Vagina (tissue), 2 donors: ENCODE results near the gene GABRB3. TPM values are rescaled to one million over a fixed set of nuclear protein-coding genes. Genes with fewer than 3 reads are reported as not detected.

Source experiments
- DNase-seq, 2 donors: peaks; one replicate each; pipeline ENCODE4 v3.0.0-alpha.2; 2017; ENCODE audit errors: extremely low spot score in 2 of 2
- H3K27ac ChIP-seq: fragments of 200-600 bp; sonication (generic); one replicate; pipeline ENCODE4 v1.5.1; 2019
- H3K27me3 ChIP-seq: fragments of 200-600 bp; sonication (generic); one replicate; pipeline ENCODE4 v1.5.1; 2019
- H3K36me3 ChIP-seq, 2 donors: fragments of 200-600 bp; sonication (generic); one replicate each; pipeline ENCODE4 v1.5.1; 2017 to 2019
- H3K4me1 ChIP-seq: fragments of 200-600 bp; sonication (generic); one replicate; pipeline ENCODE4 v1.5.1; 2019
- H3K4me3 ChIP-seq, 2 donors: fragments of 200-600 bp; sonication (generic); 1 replicate in 1 of 2; 2 replicates in 1 of 2; pipeline ENCODE4 v1.5.1; 2016 to 2019
- H3K9me3 ChIP-seq: fragments of 200-600 bp; sonication (generic); one replicate; pipeline ENCODE4 v1.5.1; 2019
- POLR2A ChIP-seq, 2 donors: fragments of 450-650 bp; IDR thresholded peaks; one replicate each; pipeline ENCODE4 v1.6.1; 2017; ENCODE audit warnings: antibody characterized with exemption in 2 of 2, mild to moderate bottlenecking in 2 of 2, moderate library complexity in 2 of 2
- POLR2AphosphoS5 ChIP-seq, 2 donors: sonication (generic); formaldehyde crosslinking; IDR thresholded peaks; one replicate each; pipeline ENCODE4 v1.9.0; 2017; ENCODE audit warnings: antibody characterized with exemption in 2 of 2, mild to moderate bottlenecking in 2 of 2, low read depth in 1 of 2; ENCODE audit not compliant: insufficient read depth in 1 of 2
- intact Hi-C: fragments of 100-400 bp; cut with DNase I; formaldehyde crosslinking; loops from one replicate; pipeline ENCODE4 v1.15.1; 2023
- total RNA-seq: library from RNA; depleted of rRNA; stranded (reverse); fragments of >200 nt; gene quantifications from one replicate; pipeline ENCODE4 v1.2.3, GENCODE V29; 2016
- TF ChIP-seq, protein P1 (sequence below), 3 experiments: fragments of 450-650 bp in 2 of 3; fragments of 200-600 bp in 1 of 3; sonication (generic) in 1 of 3; IDR thresholded peaks; one replicate each; pipeline ENCODE4 v1.5.1; 2017 to 2019; ENCODE audit warnings: antibody characterized with exemption in 3 of 3, mild to moderate bottlenecking in 2 of 3, moderate library complexity in 2 of 3

Gene GABRB3
- total RNA-seq, 1 donor from 2014 or later: not detected

DNA sequence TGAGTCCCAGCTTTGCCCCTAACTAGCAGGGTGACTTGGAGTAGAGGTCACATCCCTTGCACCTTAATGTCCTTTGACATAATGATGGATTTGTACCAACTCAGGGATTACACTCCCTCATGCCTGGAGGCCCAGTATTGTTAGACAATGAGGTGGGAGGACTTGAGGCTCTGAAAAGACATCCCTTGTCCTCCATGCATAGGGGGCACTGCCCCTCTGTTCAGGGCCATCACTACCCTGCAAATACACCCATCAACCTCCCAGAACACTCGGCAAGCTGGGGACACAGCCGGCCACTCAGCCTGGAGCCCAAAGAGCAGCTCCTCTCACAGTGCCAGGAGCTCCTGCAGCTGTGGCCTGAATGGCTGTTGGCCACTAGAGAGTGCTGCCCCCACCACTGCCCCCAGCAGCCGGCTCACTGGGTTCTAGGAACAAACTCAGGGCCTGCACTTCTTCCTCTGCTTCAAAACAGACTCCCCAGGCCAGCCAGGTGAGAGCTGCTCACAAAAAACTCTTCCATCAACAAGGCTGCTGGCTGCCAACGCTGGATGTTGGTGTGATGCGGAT is 90.2 kb downstream of the GABRB3 start:
- TF ChIP-seq, protein P1, sequence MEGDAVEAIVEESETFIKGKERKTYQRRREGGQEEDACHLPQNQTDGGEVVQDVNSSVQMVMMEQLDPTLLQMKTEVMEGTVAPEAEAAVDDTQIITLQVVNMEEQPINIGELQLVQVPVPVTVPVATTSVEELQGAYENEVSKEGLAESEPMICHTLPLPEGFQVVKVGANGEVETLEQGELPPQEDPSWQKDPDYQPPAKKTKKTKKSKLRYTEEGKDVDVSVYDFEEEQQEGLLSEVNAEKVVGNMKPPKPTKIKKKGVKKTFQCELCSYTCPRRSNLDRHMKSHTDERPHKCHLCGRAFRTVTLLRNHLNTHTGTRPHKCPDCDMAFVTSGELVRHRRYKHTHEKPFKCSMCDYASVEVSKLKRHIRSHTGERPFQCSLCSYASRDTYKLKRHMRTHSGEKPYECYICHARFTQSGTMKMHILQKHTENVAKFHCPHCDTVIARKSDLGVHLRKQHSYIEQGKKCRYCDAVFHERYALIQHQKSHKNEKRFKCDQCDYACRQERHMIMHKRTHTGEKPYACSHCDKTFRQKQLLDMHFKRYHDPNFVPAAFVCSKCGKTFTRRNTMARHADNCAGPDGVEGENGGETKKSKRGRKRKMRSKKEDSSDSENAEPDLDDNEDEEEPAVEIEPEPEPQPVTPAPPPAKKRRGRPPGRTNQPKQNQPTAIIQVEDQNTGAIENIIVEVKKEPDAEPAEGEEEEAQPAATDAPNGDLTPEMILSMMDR (IDR thresholded peaks at IDR 0.05): no peak
- no peak for TF ChIP-seq POLR2AphosphoS5 (IDR thresholded peaks at IDR 0.05; ENCODE audit: insufficient read depth in 1 of 2, low read depth in 1 of 2)
- TF ChIP-seq POLR2A (IDR thresholded peaks at IDR 0.05): no peak
- H3K36me3 ChIP-seq: no peaks in the 10 kb centered on the region
- H3K27ac ChIP-seq: no peak overlapping the region
- no peak overlapping the region for H3K4me3 ChIP-seq
- intact Hi-C loops: no loop called here
- no peak for DNase-seq
- no peaks in the 10 kb centered on the region for H3K9me3 ChIP-seq
- no peaks in the 10 kb centered on the region for H3K27me3 ChIP-seq
- no peaks in the 10 kb centered on the region for H3K4me1 ChIP-seq

DNA sequence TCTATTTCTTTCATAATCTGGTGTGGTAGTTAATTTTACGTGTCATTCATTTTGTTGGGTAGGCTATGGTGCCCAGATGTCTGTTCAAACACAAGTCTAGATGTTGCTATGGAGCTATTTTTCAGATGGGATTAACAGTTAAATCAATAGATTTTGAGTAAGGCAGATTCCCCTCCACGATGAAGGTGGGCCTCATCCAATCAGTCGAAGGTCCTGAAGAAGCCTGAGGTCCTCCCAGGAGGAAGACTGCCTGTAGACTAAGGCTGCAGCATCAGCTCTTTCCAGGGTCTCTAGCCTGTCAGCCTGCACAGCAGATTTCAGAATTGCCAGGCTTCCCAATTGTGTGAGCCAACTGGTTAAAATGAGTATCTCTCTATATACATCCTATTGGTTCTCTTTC is 92.9 kb downstream of the GABRB3 start:
- no peak for DNase-seq
- H3K27ac ChIP-seq: no peak overlapping the region
- no peaks in the 10 kb centered on the region for H3K9me3 ChIP-seq
- H3K4me3 ChIP-seq: no peak overlapping the region
- intact Hi-C loops: no loop called here
- no peaks in the 10 kb centered on the region for H3K4me1 ChIP-seq
- no peaks in the 10 kb centered on the region for H3K27me3 ChIP-seq
- no peaks in the 10 kb centered on the region for H3K36me3 ChIP-seq
- no peak for TF ChIP-seq POLR2A (IDR thresholded peaks at IDR 0.05)
- no peak for TF ChIP-seq POLR2AphosphoS5 (IDR thresholded peaks at IDR 0.05; ENCODE audit: insufficient read depth in 1 of 2, low read depth in 1 of 2)
- TF ChIP-seq, protein P1 (IDR thresholded peaks at IDR 0.05): no peak

DNA sequence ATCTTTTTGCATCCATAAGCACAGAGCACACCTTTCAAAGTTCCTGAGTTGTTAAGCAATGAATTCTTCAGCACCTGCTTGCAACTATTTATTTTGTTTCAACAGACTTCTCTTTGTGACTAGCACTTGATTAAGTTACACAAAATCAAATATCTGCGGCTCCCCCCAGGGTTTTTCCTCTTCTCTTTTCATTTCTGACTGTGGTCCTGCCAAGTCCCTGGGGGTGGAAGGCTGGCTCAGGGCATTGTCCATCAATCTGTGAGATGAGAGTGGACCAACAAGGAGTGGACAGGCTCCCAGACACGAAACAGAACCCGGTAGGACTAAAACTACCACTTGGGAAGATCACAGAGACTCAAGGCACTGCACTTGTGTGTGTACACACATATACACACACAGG is 96.8 kb downstream of the GABRB3 start:
- Histone ChIP-seq H3K4me3 (no peak overlapping the region), H3K36me3 (no peaks in the 10 kb centered on the region), H3K9me3 (no peaks in the 10 kb centered on the region), H3K4me1 (no peaks in the 10 kb centered on the region), H3K27me3 (no peaks in the 10 kb centered on the region), H3K27ac (no peak overlapping the region)
- intact Hi-C loops: no loop called here
- TF ChIP-seq POLR2AphosphoS5 (IDR thresholded peaks at IDR 0.05; ENCODE audit: insufficient read depth in 1 of 2, low read depth in 1 of 2) (no peak), POLR2A (IDR thresholded peaks at IDR 0.05) (no peak)
- TF ChIP-seq, protein P1 (IDR thresholded peaks at IDR 0.05): no peak
- no peak for DNase-seq

DNA sequence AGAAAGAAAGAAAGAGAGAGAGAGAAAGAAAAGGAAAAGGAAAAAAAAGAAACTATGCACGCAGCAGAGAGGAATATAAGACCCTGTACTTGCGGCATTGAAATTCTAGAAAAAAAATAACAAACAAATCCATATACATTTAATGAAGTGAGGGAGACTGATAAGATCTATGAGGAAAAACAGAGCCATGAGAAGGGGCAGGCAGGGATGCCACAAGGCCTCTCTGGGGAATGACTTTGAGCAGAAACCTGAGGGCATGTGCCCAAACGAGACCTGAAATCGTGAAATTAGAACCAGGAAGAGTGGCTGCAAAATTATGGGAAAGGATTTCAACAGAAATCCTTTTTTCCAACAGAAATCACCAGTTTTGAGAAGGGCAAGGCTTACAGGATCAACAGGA is 98.4 kb downstream of the GABRB3 start:
- no peak overlapping the region for H3K4me3 ChIP-seq
- no peaks in the 10 kb centered on the region for H3K36me3 ChIP-seq
- H3K27me3 ChIP-seq: no peaks in the 10 kb centered on the region
- intact Hi-C loops: no loop called here
- no peaks in the 10 kb centered on the region for H3K9me3 ChIP-seq
- no peaks in the 10 kb centered on the region for H3K4me1 ChIP-seq
- no peak overlapping the region for H3K27ac ChIP-seq
- TF ChIP-seq POLR2AphosphoS5 (IDR thresholded peaks at IDR 0.05; ENCODE audit: insufficient read depth in 1 of 2, low read depth in 1 of 2) (no peak), POLR2A (IDR thresholded peaks at IDR 0.05) (no peak)
- TF ChIP-seq, protein P1 (IDR thresholded peaks at IDR 0.05): no peak
- DNase-seq: no peak

DNA sequence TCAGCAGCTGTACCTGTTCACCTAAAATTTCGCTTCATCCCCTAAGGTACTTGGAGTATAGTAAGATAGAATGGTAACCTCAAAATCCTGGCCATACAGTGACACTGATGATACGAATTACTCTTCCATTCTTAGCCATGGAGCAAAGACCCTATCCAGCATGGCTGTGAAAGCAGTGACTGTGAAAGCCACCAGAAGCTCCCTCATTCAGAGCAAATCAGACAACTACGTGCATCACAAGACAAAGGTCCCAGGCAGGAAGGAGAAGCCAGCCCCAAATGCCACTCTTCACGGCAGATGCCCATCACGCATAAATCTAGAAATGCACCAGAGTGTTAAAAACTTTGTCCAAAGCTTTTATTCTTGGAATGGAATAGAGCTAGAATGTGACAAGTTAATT is 99.4 kb downstream of the GABRB3 start:
- H3K9me3 ChIP-seq: no peaks in the 10 kb centered on the region
- H3K27me3 ChIP-seq: no peaks in the 10 kb centered on the region
- TF ChIP-seq, protein P1 (IDR thresholded peaks at IDR 0.05): no peak
- TF ChIP-seq POLR2AphosphoS5 (IDR thresholded peaks at IDR 0.05; ENCODE audit: insufficient read depth in 1 of 2, low read depth in 1 of 2) (no peak), POLR2A (IDR thresholded peaks at IDR 0.05) (no peak)
- H3K36me3 ChIP-seq: no peaks in the 10 kb centered on the region
- no peak overlapping the region for H3K27ac ChIP-seq
- no peak overlapping the region for H3K4me3 ChIP-seq
- DNase-seq: no peak
- no peaks in the 10 kb centered on the region for H3K4me1 ChIP-seq
- intact Hi-C loops: no loop called here
